ENCODE measurements around the gene SLC4A8.

The SLC4A8 gene

DNA sequence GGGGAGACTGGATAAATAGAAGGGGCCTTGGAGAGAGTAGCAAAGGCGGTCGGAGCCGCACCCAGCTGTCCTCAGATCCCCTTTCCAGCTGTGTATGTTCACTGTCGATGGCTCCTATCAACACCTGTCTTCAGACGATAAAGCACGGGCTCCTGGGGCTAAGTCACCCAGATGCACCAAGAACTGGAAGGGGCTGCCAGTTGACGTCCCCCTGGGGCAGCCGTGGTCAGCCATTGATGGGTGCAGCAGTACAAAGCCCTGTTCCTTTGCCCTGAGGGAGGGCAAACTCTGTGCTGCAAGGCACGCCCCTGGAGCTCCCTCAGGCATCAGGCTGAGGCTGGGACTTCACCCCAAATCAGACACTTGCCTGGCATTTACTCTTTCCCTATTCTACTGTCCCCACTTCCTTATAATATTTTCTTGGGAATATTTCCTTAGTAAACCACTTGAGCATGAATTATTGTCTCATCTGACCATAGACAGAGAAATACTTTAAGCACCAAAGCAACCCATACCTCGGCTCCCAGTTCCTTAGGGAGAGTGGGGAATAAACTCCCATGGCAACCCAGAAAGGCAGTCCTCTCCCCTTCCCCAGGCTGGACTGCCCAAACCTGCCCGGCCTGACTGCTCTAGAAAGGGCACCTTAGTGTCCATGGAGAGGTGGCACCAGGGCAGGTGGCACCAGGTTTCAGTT, 106.8 kb downstream of the SLC4A8 start:
- H3K4me3 ChIP-seq (ENCODE audit: low read depth in 1 of 2, low read length in 2 of 2), result no peak overlapping the region

DNA sequence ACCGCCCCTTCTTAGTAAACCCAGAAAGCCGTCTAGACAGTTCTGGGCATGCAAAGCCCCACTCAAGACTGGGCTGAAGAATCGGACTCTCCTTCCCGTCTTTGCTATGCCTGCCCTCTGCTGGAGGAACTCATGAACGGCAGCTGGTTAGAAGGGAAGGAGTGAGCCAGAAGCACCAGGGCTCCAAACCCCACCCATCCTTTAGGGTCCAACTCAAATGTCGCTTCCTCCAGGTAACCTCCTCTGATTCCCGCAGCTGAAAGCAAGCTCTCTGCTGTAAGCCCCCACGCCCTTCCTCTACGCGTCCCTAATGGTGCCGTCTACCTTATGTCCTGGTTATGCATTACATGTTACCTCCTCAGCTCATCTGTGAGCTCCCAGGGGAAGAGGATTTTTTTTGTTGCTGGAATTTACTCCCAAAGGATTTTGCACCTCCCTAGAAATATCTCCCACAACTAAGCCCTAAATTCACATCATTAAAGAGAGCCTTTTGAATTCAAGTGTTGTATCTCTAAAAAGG, 107.4 kb downstream of the SLC4A8 start:
- Histone ChIP-seq H3K27me3 (ENCODE audit: control insufficient read depth in 1 of 2, insufficient read depth in 2 of 2, low read length in 2 of 2) (no peaks in the 10 kb centered on the region), H3K36me3 (ENCODE audit: control insufficient read depth in 1 of 2, insufficient read depth in 2 of 2, low read length in 2 of 2) (no peaks in the 10 kb centered on the region), H3K9me3 (ENCODE audit: control insufficient read depth in 1 of 2, low read length in 2 of 2) (no peaks in the 10 kb centered on the region), H3K4me3 (ENCODE audit: low read depth in 1 of 2, low read length in 2 of 2) (no peak overlapping the region), H3K27ac (ENCODE audit: low read depth, low read length) (no peak overlapping the region), H3K4me1 (ENCODE audit: control insufficient read depth in 1 of 2, insufficient read depth in 2 of 2, low read length in 2 of 2) (peaks cover 0 to 9% of the 10 kb centered on the region in 2 donors), H3K9ac (ENCODE audit: low read depth in 1 of 2, low read length in 2 of 2) (peak overlapping the region in 1 of 2 donors; percentile 43)

More for the DNA sequence above, 106.8 kb downstream of the SLC4A8 start:
- H3K27me3 ChIP-seq (ENCODE audit: control insufficient read depth in 1 of 2, insufficient read depth in 2 of 2, low read length in 2 of 2), result no peaks in the 10 kb centered on the region
- H3K9me3 ChIP-seq (ENCODE audit: control insufficient read depth in 1 of 2, low read length in 2 of 2), result no peaks in the 10 kb centered on the region
- peaks cover 0 to 9% of the 10 kb centered on the region in 2 donors for H3K4me1 ChIP-seq (ENCODE audit: control insufficient read depth in 1 of 2, insufficient read depth in 2 of 2, low read length in 2 of 2)
- no peaks in the 10 kb centered on the region for H3K36me3 ChIP-seq (ENCODE audit: control insufficient read depth in 1 of 2, insufficient read depth in 2 of 2, low read length in 2 of 2)
- H3K27ac ChIP-seq (ENCODE audit: low read depth, low read length), result no peak overlapping the region
- peak overlapping the region in 1 of 2 donors; percentile 43 for H3K9ac ChIP-seq (ENCODE audit: low read depth in 1 of 2, low read length in 2 of 2)

DNA sequence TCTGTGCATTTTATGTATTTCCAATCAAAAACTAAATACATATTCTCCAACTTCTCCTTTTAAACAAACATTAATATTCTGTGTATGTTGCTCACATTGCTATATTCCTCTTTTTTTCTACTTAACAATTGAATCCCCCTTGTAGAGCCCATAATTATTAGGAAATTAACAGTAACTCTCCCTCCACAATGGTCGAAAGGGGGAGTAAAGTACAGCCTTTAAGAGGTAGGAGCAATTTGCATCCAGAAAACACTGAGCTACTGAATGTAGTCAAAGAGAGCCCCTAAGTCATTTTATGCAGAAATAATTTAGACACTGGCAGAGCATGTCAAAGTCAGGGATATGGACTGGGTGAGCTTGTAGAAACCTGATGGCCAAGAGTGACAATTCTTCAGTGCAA, 109.2 kb downstream of the SLC4A8 start:
- H3K9me3 ChIP-seq (ENCODE audit: control insufficient read depth in 1 of 2, low read length in 2 of 2), result no peaks in the 10 kb centered on the region
- peaks cover 0 to 7% of the 10 kb centered on the region in 2 donors for H3K4me1 ChIP-seq (ENCODE audit: control insufficient read depth in 1 of 2, insufficient read depth in 2 of 2, low read length in 2 of 2)
- no peaks in the 10 kb centered on the region for H3K27me3 ChIP-seq (ENCODE audit: control insufficient read depth in 1 of 2, insufficient read depth in 2 of 2, low read length in 2 of 2)
- no peak overlapping the region for H3K9ac ChIP-seq (ENCODE audit: low read depth in 1 of 2, low read length in 2 of 2)
- H3K27ac ChIP-seq (ENCODE audit: low read depth, low read length), result no peak overlapping the region
- no peaks in the 10 kb centered on the region for H3K36me3 ChIP-seq (ENCODE audit: control insufficient read depth in 1 of 2, insufficient read depth in 2 of 2, low read length in 2 of 2)
- no peak overlapping the region for H3K4me3 ChIP-seq (ENCODE audit: low read depth in 1 of 2, low read length in 2 of 2)

DNA sequence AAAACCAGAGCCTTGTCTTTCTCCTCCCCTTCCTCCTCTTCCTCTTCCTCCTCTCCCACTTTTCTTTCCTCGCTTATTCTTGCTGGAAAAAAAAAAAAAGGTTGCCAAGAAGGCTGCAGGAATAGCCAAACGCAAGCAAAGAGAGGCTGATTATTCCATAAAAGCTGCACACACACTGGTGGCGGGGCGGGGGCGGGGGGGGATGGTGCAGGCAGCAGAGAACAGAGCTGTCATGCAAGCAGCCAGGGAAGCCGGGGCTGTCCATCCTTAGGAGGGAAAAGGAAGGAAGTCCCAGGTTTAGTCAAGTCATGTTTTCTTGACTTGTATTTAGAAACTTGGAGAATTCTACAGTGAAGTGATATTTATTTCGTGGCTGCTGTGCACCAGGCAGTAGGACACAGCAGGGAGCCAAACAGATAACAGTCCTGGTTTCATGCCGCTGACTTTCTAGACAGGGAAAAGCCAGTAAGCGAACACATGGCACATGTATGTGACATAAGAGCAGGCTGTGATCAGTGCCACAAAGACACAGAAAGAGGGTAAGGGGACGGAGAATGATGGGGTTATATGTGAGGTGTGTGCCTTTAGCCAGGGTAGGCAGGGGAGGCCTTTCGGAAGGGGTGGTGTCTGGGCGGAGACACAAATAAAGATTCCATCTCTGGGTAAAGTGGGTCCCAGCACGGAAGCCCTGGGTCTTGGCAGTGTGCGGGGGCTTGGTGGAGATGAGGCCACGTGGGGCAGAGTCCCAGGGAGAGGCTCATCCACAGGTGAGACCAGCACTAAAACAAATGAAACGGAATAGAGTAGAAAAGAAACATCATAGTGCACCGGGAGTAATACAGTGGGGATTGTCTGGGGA, 109.8 kb downstream of the SLC4A8 start:
- H3K4me3 ChIP-seq (ENCODE audit: low read depth in 1 of 2, low read length in 2 of 2), result no peak overlapping the region
- no peak overlapping the region for H3K27ac ChIP-seq (ENCODE audit: low read depth, low read length)
- H3K4me1 ChIP-seq (ENCODE audit: control insufficient read depth in 1 of 2, insufficient read depth in 2 of 2, low read length in 2 of 2), result peaks cover 0 to 5% of the 10 kb centered on the region in 2 donors
- no peaks in the 10 kb centered on the region for H3K36me3 ChIP-seq (ENCODE audit: control insufficient read depth in 1 of 2, insufficient read depth in 2 of 2, low read length in 2 of 2)
- H3K9ac ChIP-seq (ENCODE audit: low read depth in 1 of 2, low read length in 2 of 2), result no peak overlapping the region
- no peaks in the 10 kb centered on the region for H3K27me3 ChIP-seq (ENCODE audit: control insufficient read depth in 1 of 2, insufficient read depth in 2 of 2, low read length in 2 of 2)
- H3K9me3 ChIP-seq (ENCODE audit: control insufficient read depth in 1 of 2, low read length in 2 of 2), result no peaks in the 10 kb centered on the region

DNA sequence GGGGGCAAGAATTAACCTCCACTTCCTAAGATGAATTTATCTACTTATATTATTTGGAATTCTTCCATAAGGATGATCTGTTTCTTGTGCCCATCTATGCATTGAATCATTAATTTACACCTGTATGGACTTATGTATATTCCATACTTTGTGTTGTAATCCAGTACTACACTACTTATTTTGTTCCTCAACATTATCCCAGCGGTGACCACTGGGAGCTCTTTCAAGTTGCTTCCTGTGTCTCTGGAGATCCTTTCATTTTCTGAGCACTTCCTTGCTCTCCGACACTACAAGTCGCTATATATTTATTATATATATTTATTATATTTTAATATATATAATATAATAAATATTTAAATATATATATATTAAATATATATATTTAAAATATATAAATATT, 111.5 kb downstream of the SLC4A8 start:
- H3K36me3 ChIP-seq (ENCODE audit: control insufficient read depth in 1 of 2, insufficient read depth in 2 of 2, low read length in 2 of 2), result no peaks in the 10 kb centered on the region
- no peaks in the 10 kb centered on the region for H3K9me3 ChIP-seq (ENCODE audit: control insufficient read depth in 1 of 2, low read length in 2 of 2)
- H3K4me1 ChIP-seq (ENCODE audit: control insufficient read depth in 1 of 2, insufficient read depth in 2 of 2, low read length in 2 of 2), result peaks cover 0 to 5% of the 10 kb centered on the region in 2 donors
- no peak overlapping the region for H3K27ac ChIP-seq (ENCODE audit: low read depth, low read length)
- no peaks in the 10 kb centered on the region for H3K27me3 ChIP-seq (ENCODE audit: control insufficient read depth in 1 of 2, insufficient read depth in 2 of 2, low read length in 2 of 2)
- no peak overlapping the region for H3K9ac ChIP-seq (ENCODE audit: low read depth in 1 of 2, low read length in 2 of 2)
- no peak overlapping the region for H3K4me3 ChIP-seq (ENCODE audit: low read depth in 1 of 2, low read length in 2 of 2)

DNA sequence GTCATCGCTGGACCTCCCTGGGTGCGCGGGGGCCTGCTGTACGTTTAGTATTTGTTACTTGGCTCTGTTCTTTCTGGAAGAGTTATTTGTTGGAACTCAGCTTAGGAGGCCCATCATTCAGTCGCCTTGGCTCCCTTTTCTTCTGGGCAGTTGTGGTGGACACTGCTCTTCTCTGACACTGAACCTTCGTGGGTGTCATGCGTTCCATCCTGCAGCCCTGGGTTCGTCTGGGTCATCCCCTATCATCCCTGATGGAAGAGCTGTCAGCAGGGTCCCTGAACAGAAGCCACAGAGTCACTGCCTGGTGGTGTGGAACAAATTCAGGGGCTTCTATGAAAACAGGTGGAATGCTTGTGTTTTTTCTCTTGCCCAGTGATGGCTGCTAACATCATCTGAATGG, 113.5 kb downstream of the SLC4A8 start:
- Histone ChIP-seq H3K36me3 (ENCODE audit: control insufficient read depth in 1 of 2, insufficient read depth in 2 of 2, low read length in 2 of 2) (no peaks in the 10 kb centered on the region), H3K9ac (ENCODE audit: low read depth in 1 of 2, low read length in 2 of 2) (no peak overlapping the region), H3K9me3 (ENCODE audit: control insufficient read depth in 1 of 2, low read length in 2 of 2) (no peaks in the 10 kb centered on the region), H3K27ac (ENCODE audit: low read depth, low read length) (no peak overlapping the region), H3K4me3 (ENCODE audit: low read depth in 1 of 2, low read length in 2 of 2) (no peak overlapping the region), H3K4me1 (ENCODE audit: control insufficient read depth in 1 of 2, insufficient read depth in 2 of 2, low read length in 2 of 2) (no peaks in the 10 kb centered on the region), H3K27me3 (ENCODE audit: control insufficient read depth in 1 of 2, insufficient read depth in 2 of 2, low read length in 2 of 2) (no peaks in the 10 kb centered on the region)

DNA sequence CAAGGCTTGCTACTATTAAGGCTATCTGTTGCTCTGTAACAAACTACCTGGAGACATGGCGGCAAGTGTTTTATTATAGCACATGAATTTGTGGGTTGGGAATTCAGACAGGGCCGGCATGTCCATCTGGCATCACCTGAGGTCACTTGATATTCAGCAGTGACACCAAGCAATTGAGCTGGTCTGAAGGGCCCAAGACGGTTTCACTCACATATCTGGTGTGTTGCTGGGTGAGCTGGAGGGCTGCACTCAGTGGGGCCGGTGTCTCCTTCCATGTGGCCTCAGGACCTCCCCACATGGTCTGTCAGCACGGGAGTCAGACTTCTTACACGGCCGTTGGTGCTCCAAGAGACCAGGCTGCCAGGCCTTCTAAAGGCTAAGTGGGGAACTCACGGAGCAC, 114.0 kb downstream of the SLC4A8 start:
- H3K27me3 ChIP-seq (ENCODE audit: control insufficient read depth in 1 of 2, insufficient read depth in 2 of 2, low read length in 2 of 2), result no peaks in the 10 kb centered on the region
- H3K27ac ChIP-seq (ENCODE audit: low read depth, low read length), result no peak overlapping the region
- no peaks in the 10 kb centered on the region for H3K4me1 ChIP-seq (ENCODE audit: control insufficient read depth in 1 of 2, insufficient read depth in 2 of 2, low read length in 2 of 2)
- H3K36me3 ChIP-seq (ENCODE audit: control insufficient read depth in 1 of 2, insufficient read depth in 2 of 2, low read length in 2 of 2), result no peaks in the 10 kb centered on the region
- H3K9ac ChIP-seq (ENCODE audit: low read depth in 1 of 2, low read length in 2 of 2), result no peak overlapping the region
- no peaks in the 10 kb centered on the region for H3K9me3 ChIP-seq (ENCODE audit: control insufficient read depth in 1 of 2, low read length in 2 of 2)
- H3K4me3 ChIP-seq (ENCODE audit: low read depth in 1 of 2, low read length in 2 of 2), result no peak overlapping the region

DNA sequence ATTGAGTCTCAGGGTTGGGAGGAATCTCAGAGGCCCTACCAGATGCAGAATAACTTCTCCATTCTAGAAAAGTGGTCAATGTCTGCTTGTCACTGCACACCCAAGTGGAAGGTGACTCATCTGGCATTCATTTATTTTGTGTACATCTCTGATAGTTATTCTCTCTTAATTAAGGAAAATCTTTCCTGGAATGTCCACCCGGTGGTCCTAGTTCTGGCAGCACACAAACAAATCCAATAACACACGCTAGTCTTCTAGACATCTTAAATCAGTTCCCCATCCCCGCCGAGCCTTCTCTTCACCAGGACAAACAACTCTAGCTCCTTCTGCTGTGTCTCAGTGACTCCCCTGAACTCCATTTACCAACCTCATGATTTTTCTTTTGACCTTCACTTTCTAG, 116.4 kb downstream of the SLC4A8 start:
- Histone ChIP-seq H3K9ac (ENCODE audit: low read depth in 1 of 2, low read length in 2 of 2) (no peak overlapping the region), H3K36me3 (ENCODE audit: control insufficient read depth in 1 of 2, insufficient read depth in 2 of 2, low read length in 2 of 2) (no peaks in the 10 kb centered on the region), H3K4me1 (ENCODE audit: control insufficient read depth in 1 of 2, insufficient read depth in 2 of 2, low read length in 2 of 2) (no peaks in the 10 kb centered on the region), H3K27ac (ENCODE audit: low read depth, low read length) (no peak overlapping the region), H3K9me3 (ENCODE audit: control insufficient read depth in 1 of 2, low read length in 2 of 2) (no peaks in the 10 kb centered on the region), H3K4me3 (ENCODE audit: low read depth in 1 of 2, low read length in 2 of 2) (no peak overlapping the region), H3K27me3 (ENCODE audit: control insufficient read depth in 1 of 2, insufficient read depth in 2 of 2, low read length in 2 of 2) (no peaks in the 10 kb centered on the region)

DNA sequence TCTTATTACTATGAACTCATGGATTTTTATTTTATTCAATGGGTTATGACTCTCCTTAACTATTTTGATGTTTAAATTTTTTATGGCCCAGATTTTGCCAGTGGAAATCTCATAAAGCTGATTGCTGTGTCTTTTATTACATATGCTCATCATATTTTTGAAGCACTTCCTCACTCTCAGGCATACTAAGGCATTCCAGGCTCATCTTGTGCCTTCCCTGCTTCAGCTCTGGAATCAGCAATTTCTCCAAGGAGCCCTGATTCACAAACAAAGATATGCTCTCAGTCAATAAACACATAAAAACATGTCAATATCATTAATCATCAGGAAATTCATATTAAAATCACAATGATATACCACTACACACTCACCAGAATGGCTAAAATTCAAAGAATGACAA, 121.5 kb downstream of the SLC4A8 start:
- Histone ChIP-seq H3K4me3 (ENCODE audit: low read depth in 1 of 2, low read length in 2 of 2) (no peak overlapping the region), H3K27ac (ENCODE audit: low read depth, low read length) (no peak overlapping the region), H3K36me3 (ENCODE audit: control insufficient read depth in 1 of 2, insufficient read depth in 2 of 2, low read length in 2 of 2) (no peaks in the 10 kb centered on the region), H3K9me3 (ENCODE audit: control insufficient read depth in 1 of 2, low read length in 2 of 2) (no peaks in the 10 kb centered on the region), H3K4me1 (ENCODE audit: control insufficient read depth in 1 of 2, insufficient read depth in 2 of 2, low read length in 2 of 2) (no peaks in the 10 kb centered on the region), H3K27me3 (ENCODE audit: control insufficient read depth in 1 of 2, insufficient read depth in 2 of 2, low read length in 2 of 2) (no peaks in the 10 kb centered on the region), H3K9ac (ENCODE audit: low read depth in 1 of 2, low read length in 2 of 2) (no peak overlapping the region)

DNA sequence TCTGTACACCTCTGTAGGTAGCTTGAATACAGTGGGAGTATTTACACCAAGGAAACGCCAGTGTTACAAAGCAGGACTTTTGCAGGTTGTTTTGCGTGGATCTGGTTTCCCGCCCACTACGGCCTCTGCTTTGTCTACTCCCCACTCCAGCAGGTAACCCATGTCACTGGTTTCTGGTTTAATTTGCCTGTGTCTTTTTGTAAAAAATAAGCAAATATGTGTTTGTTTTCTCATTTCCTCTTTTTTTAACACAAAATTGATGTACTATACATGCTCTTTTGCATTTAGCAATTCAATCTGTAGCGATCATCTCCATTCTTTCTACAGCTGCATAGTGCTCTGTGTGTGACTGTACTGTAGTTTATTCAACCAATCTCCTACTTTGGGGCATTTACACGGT, 123.0 kb downstream of the SLC4A8 start:
- H3K9me3 ChIP-seq (ENCODE audit: control insufficient read depth in 1 of 2, low read length in 2 of 2), result no peaks in the 10 kb centered on the region
- H3K4me1 ChIP-seq (ENCODE audit: control insufficient read depth in 1 of 2, insufficient read depth in 2 of 2, low read length in 2 of 2), result no peaks in the 10 kb centered on the region
- H3K4me3 ChIP-seq (ENCODE audit: low read depth in 1 of 2, low read length in 2 of 2), result no peak overlapping the region
- H3K36me3 ChIP-seq (ENCODE audit: control insufficient read depth in 1 of 2, insufficient read depth in 2 of 2, low read length in 2 of 2), result no peaks in the 10 kb centered on the region
- H3K27ac ChIP-seq (ENCODE audit: low read depth, low read length), result no peak overlapping the region
- no peak overlapping the region for H3K9ac ChIP-seq (ENCODE audit: low read depth in 1 of 2, low read length in 2 of 2)
- no peaks in the 10 kb centered on the region for H3K27me3 ChIP-seq (ENCODE audit: control insufficient read depth in 1 of 2, insufficient read depth in 2 of 2, low read length in 2 of 2)
